NT2/D1 (cell line): Measurements from ENCODE around the gene CCL26.
"Not testable (repeated sequence)": the region's sequence is repeated elsewhere in the genome, so short reads cannot be mapped to it uniquely, and the experiment has no call there.

Experiments used
- DNase-seq: peaks from one replicate; pipeline ENCODE4 v3.0.0-alpha.2; 2011; ENCODE audit warnings: low read depth, low spot score
- H3K27me3 ChIP-seq: 2 replicates; pipeline ENCODE4 v1.6.0; 2011; ENCODE audit warnings: mild to moderate bottlenecking; ENCODE audit not compliant: insufficient read length, insufficient read depth
- H3K36me3 ChIP-seq: 2 replicates; pipeline ENCODE4 v1.6.1; 2011; ENCODE audit warnings: mild to moderate bottlenecking, low read length, mixed read lengths; ENCODE audit not compliant: insufficient read depth, insufficient read length
- H3K4me1 ChIP-seq: 2 replicates; pipeline ENCODE4 v1.5.1; 2011; ENCODE audit not compliant: insufficient read depth, insufficient read length
- H3K4me3 ChIP-seq: 2 replicates; pipeline ENCODE4 v1.5.1; 2011; ENCODE audit warnings: low read depth; ENCODE audit not compliant: insufficient read length
- H3K9ac ChIP-seq: 2 replicates; pipeline ENCODE4 v1.6.0; 2011; ENCODE audit warnings: low read depth; ENCODE audit not compliant: insufficient read length
- H3K9me3 ChIP-seq: 2 replicates; pipeline ENCODE4 v1.5.1; 2011; ENCODE audit warnings: mild to moderate bottlenecking, low read length; ENCODE audit not compliant: insufficient read depth
- SUZ12 ChIP-seq: IDR thresholded peaks from 2 replicates; pipeline ENCODE4 v1.6.1; 2011; ENCODE audit not compliant: insufficient read length, insufficient read depth; ENCODE audit errors: extremely low read depth
- YY1 ChIP-seq: IDR thresholded peaks from 2 replicates; pipeline ENCODE4 v1.6.1; 2011; ENCODE audit not compliant: insufficient read length, insufficient read depth
- ZNF274 ChIP-seq: IDR thresholded peaks from 2 replicates; pipeline ENCODE4 v1.6.1; 2011; ENCODE audit warnings: mild to moderate bottlenecking, low read depth, low read length

CCL26 gene

DNA sequence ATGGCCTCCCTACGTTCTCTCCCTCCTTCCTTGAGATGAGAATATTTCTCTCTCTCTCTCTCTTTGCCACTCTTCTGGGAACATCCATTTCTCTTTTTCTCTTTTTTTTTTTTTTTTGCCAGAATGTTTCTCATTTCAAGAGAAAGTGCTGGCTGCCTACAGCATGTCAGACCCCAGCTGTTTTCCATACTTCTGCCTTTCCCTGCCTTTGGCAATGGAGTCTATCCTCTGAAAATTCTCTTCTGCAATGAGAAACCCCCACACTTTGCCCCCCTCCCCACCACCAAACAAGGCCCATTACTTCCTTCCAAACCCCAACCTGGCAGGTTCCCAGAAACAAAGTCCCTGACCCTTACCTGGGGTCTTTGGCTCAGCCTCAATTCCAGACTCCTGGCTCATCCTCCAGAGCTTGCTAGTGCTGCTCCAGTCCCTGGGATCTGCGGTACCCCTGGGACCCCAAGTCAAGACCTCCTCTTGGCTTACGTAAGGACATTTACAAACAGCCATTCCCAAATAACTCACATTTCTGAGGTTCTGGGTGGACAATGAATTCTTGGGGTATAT lies 17.4 kb upstream of the CCL26 start:
- no peak for DNase-seq
- Histone ChIP-seq H3K36me3 (no peaks in the 10 kb centered on the region), H3K4me3 (no peak overlapping the region), H3K9me3 (no peaks in the 10 kb centered on the region), H3K9ac (no peak overlapping the region), H3K27me3 (no peaks in the 10 kb centered on the region), H3K4me1 (peaks cover 2% of the 10 kb centered on the region)
- TF ChIP-seq SUZ12 = no peak

DNA sequence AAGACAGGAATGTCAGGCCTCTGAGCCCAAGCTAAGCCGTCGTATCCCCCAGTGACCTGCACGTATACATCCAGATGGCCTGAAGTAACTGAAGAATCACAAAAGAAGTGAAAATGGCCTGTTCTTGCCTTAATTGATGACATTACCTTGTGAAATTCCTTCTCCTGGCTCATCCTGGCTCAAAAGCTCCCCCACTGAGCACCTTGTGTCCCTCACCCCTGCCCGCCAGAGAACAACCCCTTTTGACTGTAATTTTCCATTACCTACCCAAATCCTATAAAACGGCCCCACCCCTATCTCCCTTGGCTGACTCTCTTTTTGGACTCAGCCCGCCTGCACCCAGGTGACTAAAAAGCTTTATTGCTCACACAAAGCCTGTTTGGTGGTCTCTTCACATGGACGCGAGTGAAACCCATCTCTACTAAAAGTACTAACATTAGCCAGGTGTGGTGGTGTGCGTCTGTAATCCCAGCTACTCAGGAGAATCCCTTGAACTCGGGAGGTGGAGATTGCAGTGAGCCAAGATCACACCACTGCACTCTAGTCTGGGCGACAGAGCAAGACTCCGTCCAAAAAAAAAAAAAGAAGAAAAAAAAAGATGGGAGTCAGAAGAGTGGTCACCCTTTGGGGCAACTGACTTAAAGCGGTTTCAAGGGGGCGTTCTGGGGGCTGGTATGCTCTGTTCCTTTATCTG lies 16.3 kb upstream of the CCL26 start:
- H3K4me3 ChIP-seq, H3K27me3 ChIP-seq, H3K9me3 ChIP-seq, DNase-seq, H3K4me1 ChIP-seq, H3K36me3 ChIP-seq: not testable (repeated sequence)
- H3K9ac ChIP-seq = peak overlapping the region; percentile 21

DNA sequence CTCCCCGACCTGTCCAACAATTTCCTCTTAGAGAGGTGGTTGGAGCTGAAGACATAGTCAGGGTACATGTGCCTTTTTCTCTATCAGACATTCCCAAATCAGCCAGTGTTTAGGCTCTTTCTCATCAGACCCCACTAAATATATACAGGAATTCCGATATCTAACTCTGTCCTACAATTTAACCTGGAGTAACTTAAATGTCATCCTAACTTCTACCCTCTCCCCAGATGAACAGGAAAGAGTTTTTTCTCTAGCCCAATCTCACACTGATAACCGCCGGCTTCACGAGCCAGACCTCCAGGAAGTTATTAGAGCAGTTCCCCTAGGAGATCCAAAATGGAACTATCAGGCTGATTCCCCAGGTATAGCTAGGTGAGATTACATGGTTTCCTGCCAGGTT lies 11.0 kb upstream of the CCL26 start:
- not testable (repeated sequence) for H3K4me1 ChIP-seq, H3K9ac ChIP-seq, H3K36me3 ChIP-seq, H3K4me3 ChIP-seq, DNase-seq, H3K27me3 ChIP-seq
- peaks cover 16% of the 10 kb centered on the region; the same call in 1 of the 2 replicates for H3K9me3 ChIP-seq

DNA sequence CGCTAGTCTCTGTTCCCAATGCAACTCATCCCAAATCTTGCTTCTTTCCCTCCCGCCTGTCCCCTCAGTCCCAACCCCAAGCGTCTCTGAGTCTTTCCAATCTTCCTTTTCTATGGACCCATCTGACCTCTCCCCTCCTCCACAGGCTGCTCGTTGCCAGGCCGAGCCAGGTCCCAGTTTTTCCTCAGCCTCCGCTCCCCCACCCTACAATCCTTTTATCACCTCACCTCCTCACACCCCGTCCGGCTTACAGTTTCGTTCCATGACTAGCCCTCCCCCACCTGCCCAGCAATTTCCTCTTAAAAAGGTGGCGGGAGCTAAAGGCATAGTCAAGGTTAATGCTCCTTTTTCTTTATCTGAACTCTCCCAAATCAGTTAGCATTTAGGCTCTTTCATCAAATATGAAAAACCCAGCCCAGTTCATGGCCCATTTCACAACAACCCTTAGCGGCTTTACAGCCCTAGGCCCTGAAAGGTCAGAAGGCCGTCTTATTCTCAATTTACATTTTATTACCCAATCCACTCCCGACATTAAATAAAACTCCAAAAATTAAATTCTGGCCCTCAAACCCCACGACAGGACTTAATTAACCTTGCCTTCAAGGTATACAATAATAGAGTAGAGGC lies 8.7 kb upstream of the CCL26 start:
- not testable (repeated sequence) for H3K4me3 ChIP-seq, H3K27me3 ChIP-seq, H3K36me3 ChIP-seq, DNase-seq, H3K9ac ChIP-seq, H3K4me1 ChIP-seq
- peaks cover 16% of the 10 kb centered on the region; the same call in 1 of the 2 replicates for H3K9me3 ChIP-seq

DNA sequence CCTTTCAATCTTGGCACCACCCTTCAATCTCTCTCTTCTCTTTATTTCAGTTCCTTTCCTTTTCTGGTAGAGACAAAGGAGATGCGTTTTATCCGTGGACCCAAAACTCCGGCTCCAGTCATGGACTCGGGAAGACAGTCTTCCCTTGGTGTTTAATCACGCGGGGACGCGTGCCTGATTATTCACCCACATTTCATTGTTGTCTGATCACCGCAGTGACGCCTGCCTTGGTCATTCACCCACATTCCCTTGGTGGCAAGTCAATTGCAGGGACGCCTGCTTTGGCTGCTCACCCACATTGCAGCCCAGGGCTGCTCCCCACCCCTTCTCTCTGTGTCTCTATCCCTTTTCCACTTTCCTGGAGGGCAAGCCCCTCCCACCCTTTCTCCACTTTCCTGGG lies 7.5 kb upstream of the CCL26 start:
- DNase-seq, H3K4me3 ChIP-seq, H3K4me1 ChIP-seq, H3K36me3 ChIP-seq, H3K27me3 ChIP-seq: not testable (repeated sequence)
- peaks cover 16% of the 10 kb centered on the region; the same call in 1 of the 2 replicates for H3K9me3 ChIP-seq
- H3K9ac ChIP-seq = peak overlapping the region; percentile 56

DNA sequence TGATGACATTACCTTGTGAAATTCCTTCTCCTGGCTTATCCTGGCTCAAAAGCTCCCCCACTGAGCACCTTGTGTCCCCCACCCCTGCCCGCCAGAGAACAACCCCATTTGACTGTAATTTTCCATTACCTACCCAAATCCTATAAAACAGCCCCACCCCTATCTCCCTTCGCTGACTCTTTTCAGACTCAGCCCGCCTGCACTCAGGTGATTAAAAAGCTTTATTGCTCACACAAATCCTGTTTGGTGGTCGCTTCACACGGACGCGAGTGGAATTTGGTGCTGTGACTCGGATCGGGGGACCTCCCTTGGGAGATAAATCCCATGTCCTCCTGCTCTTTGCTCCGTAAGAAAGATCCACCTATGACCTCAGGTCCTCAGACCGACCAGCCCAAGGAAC lies 7.0 kb upstream of the CCL26 start:
- H3K4me3 ChIP-seq, H3K4me1 ChIP-seq, DNase-seq, H3K36me3 ChIP-seq, H3K27me3 ChIP-seq, H3K9ac ChIP-seq: not testable (repeated sequence)
- H3K9me3 ChIP-seq = peaks cover 16% of the 10 kb centered on the region; the same call in 1 of the 2 replicates

DNA sequence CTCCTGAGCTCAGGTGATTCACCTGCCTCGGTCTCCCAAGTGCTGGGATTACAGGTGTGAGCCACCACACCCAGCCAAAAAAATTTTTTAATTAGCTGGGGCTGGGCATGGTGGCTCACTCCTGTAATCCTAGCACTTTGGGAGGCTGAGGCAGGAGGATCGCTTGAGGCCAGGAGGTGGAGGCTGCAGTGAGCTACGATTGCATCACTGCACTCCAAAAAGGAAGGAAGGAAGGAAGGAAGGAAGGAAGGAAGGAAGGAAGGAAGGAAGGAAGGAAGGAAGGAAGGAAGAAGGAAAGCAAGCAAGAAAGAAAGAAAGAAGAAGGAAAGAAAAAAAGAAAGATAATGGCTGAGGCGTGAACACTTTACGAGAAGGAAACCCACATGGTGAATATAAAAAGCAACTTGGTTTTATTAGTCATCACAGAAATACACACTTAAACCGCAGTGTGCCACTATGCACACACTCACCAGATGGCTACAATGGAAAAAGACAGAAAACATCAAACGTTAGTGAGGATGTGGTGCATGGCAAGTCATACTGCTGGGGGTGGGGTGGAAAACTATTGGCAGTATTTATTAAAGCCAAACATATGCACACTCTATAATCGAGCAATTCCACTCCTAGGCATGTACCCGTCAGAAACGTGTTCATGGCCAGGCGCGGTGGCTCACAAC lies 4.4 kb upstream of the CCL26 start:
- Histone ChIP-seq H3K4me3 (no peak overlapping the region), H3K27me3 (no peaks in the 10 kb centered on the region), H3K9me3 (no peaks in the 10 kb centered on the region; the same call in 1 of the 2 replicates), H3K9ac (no peak overlapping the region), H3K4me1 (no peaks in the 10 kb centered on the region), H3K36me3 (no peaks in the 10 kb centered on the region)
- TF ChIP-seq SUZ12 (no peak), YY1 (no peak), ZNF274 (no peak)
- DNase-seq = no peak

DNA sequence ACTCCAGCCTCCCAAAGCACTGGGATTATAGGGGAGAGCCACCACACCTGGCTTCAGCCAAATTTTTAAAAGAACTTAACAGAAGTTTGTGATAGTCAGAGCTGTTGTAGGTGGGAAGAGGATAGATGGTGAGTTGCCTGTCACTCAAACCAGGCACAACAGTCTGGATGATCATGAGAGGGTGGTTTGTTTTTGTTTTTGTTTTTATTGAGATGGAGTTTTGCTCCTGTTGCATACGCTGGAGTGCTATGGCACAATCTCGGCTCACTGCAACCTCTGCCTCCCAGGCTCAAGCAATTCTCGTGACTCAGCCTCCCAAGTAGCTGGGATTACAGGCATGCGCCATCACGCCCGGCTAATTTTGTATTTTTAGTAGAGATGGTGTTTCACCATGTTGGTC lies 1.9 kb upstream of the CCL26 start:
- DNase-seq, H3K4me3 ChIP-seq, H3K27me3 ChIP-seq, H3K4me1 ChIP-seq, H3K36me3 ChIP-seq, H3K9ac ChIP-seq, H3K9me3 ChIP-seq: not testable (repeated sequence)
